Measurements from ENCODE around the gene PMS1.

DNA sequence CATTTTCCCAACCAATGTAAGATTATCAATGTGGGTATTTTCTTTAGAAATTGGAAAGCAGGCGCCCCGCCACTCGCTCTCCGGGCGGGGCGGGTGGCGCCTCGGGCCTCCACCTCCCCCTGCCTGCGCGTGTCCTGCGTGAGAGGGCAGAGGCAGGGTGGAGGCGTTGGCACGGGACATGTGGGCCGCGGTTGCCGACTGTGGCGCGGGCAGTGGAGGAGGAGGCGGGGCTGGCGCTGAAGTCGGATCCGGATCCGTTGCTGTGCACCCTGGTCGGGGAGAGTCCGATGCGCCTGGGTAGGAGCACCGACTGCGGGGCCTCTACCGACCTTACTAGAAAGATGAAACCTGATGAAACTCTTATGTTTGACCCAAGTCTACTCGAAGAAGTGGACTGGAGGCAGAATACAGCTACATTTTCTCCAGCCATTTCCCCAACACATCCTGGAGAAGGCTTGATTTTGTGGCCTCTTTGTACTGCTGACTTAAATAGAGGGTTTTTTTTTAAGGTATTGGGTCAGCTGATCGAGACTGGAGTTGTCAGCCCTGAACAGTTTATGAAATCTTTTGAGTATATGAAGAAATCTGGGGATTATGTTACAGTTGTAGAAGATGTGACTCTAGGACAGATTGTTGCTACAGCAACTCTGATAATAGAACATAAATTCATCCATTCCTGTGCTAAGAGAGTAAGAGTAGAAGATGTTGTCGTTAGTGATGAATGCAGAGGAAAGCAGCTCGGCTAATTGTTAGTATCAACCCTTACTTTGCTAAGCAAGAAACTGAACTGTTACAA is 37.9 kb downstream of the PMS1 start:
- TF ChIP-seq EZH2 (IDR thresholded peaks at IDR 0.05) (no peak), POLR2AphosphoS5 (IDR thresholded peaks at IDR 0.05; ENCODE audit: borderline replicate concordance, low read depth, low read length) (no peak)

Data from SK-N-MC (cell line).